Panc1 (cell line): ENCODE data around the gene ATRN.

Experiments used
- POLR2AphosphoS5 ChIP-seq: IDR thresholded peaks from 2 replicates; pipeline ENCODE4 v1.6.1; 2012; ENCODE audit warnings: mild to moderate bottlenecking, low read depth, low read length, moderate library complexity
- SIN3A ChIP-seq: IDR thresholded peaks from 2 replicates; pipeline ENCODE4 v1.6.1; 2012; ENCODE audit warnings: low read depth, mild to moderate bottlenecking, low read length, moderate library complexity, borderline replicate concordance; ENCODE audit not compliant: insufficient read depth
- TCF7L2 ChIP-seq: IDR thresholded peaks from 2 replicates; pipeline ENCODE4 v1.6.1; 2011; ENCODE audit warnings: mild to moderate bottlenecking, low read depth, low read length, inconsistent platforms
- TF ChIP-seq, protein P1 (sequence below): fragments of 450-650 bp; IDR thresholded peaks from 2 replicates; pipeline ENCODE4 v1.5.1; 2017; ENCODE audit warnings: mild to moderate bottlenecking
- TF ChIP-seq, protein P2 (sequence below), 2 experiments: IDR thresholded peaks; 2 replicates each; pipeline ENCODE4 v1.6.1; 2011 to 2012; ENCODE audit warnings: low read depth in 2 of 2, control low read depth in 1 of 2, low read length in 1 of 2, mild to moderate bottlenecking in 1 of 2, moderate library complexity in 1 of 2; ENCODE audit not compliant: insufficient read depth in 1 of 2

DNA sequence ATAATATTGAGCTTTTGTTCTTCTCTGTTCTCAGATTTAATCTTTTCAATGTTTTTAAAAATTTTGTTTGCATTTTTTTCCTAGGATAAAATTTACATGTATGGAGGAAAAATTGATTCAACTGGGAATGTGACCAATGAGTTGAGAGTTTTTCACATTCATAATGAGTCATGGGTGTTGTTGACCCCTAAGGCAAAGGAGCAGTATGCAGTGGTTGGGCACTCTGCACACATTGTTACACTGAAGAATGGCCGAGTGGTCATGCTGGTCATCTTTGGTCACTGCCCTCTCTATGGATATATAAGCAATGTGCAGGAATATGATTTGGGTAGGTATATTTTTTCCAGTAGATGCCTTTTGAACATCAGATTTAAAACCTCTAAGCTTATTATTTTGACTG is 89.8 kb downstream of the ATRN start:
- TF ChIP-seq, protein P1, sequence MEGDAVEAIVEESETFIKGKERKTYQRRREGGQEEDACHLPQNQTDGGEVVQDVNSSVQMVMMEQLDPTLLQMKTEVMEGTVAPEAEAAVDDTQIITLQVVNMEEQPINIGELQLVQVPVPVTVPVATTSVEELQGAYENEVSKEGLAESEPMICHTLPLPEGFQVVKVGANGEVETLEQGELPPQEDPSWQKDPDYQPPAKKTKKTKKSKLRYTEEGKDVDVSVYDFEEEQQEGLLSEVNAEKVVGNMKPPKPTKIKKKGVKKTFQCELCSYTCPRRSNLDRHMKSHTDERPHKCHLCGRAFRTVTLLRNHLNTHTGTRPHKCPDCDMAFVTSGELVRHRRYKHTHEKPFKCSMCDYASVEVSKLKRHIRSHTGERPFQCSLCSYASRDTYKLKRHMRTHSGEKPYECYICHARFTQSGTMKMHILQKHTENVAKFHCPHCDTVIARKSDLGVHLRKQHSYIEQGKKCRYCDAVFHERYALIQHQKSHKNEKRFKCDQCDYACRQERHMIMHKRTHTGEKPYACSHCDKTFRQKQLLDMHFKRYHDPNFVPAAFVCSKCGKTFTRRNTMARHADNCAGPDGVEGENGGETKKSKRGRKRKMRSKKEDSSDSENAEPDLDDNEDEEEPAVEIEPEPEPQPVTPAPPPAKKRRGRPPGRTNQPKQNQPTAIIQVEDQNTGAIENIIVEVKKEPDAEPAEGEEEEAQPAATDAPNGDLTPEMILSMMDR, result no peak
- TF ChIP-seq, protein P2, sequence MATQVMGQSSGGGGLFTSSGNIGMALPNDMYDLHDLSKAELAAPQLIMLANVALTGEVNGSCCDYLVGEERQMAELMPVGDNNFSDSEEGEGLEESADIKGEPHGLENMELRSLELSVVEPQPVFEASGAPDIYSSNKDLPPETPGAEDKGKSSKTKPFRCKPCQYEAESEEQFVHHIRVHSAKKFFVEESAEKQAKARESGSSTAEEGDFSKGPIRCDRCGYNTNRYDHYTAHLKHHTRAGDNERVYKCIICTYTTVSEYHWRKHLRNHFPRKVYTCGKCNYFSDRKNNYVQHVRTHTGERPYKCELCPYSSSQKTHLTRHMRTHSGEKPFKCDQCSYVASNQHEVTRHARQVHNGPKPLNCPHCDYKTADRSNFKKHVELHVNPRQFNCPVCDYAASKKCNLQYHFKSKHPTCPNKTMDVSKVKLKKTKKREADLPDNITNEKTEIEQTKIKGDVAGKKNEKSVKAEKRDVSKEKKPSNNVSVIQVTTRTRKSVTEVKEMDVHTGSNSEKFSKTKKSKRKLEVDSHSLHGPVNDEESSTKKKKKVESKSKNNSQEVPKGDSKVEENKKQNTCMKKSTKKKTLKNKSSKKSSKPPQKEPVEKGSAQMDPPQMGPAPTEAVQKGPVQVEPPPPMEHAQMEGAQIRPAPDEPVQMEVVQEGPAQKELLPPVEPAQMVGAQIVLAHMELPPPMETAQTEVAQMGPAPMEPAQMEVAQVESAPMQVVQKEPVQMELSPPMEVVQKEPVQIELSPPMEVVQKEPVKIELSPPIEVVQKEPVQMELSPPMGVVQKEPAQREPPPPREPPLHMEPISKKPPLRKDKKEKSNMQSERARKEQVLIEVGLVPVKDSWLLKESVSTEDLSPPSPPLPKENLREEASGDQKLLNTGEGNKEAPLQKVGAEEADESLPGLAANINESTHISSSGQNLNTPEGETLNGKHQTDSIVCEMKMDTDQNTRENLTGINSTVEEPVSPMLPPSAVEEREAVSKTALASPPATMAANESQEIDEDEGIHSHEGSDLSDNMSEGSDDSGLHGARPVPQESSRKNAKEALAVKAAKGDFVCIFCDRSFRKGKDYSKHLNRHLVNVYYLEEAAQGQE (IDR thresholded peaks at IDR 0.05; ENCODE audit: insufficient read depth in 1 of 2, low read depth in 2 of 2, low read length in 1 of 2), result no peak
- TF ChIP-seq POLR2AphosphoS5, result no peak
- TF ChIP-seq SIN3A, result no peak
- TF ChIP-seq TCF7L2, result no peak
